ENCODE measurements around the gene AMZ1.

GRCh38 chr7:2729031-2729892 is 41.3 kb downstream of the AMZ1 start:
- TF ChIP-seq POLR2AphosphoS5 (IDR thresholded peaks at IDR 0.05) (peak in 3 of 4 donors; percentile 64 to 75 (median 74)), EP300 (IDR thresholded peaks at IDR 0.05) (no peak), CTCF (IDR thresholded peaks at IDR 0.05) (no peak)

Data from sigmoid colon (tissue), 4 donors.